ENCODE data around the gene METTL6.
"Not testable (repeated sequence)": the region's sequence is repeated elsewhere in the genome, so short reads cannot be mapped to it uniquely, and the experiment has no call there.

Gene METTL6

GRCh38 chr3:15391007-15391406, 36.3 kb downstream of the METTL6 start:
- H3K27me3 ChIP-seq (ENCODE audit: insufficient read depth, low read depth), result no peaks in the 10 kb centered on the region
- no peak overlapping the region for H2AFZ ChIP-seq (ENCODE audit: low read depth)
- no peaks in the 10 kb centered on the region for H3K36me3 ChIP-seq (ENCODE audit: insufficient read depth)
- TF ChIP-seq CTCF (conservative IDR thresholded peaks at IDR 0.05; ENCODE audit: low read depth, low read length), result no peak
- peaks cover 8% of the 10 kb centered on the region for H3K4me1 ChIP-seq (ENCODE audit: low read depth, poor library complexity, severe bottlenecking)
- no peak overlapping the region for H3K4me3 ChIP-seq (IDR thresholded peaks at IDR 0.05; ENCODE audit: insufficient read depth, low read depth, low read length)
- H3K79me2 ChIP-seq (ENCODE audit: insufficient read depth, low read depth), result no peaks in the 10 kb centered on the region
- no peak overlapping the region for H3K27ac ChIP-seq
- no peaks in the 10 kb centered on the region for H4K20me1 ChIP-seq (ENCODE audit: insufficient read depth)
- no peak overlapping the region for H3K4me2 ChIP-seq
- H3K9ac ChIP-seq, result no peak overlapping the region

DNA sequence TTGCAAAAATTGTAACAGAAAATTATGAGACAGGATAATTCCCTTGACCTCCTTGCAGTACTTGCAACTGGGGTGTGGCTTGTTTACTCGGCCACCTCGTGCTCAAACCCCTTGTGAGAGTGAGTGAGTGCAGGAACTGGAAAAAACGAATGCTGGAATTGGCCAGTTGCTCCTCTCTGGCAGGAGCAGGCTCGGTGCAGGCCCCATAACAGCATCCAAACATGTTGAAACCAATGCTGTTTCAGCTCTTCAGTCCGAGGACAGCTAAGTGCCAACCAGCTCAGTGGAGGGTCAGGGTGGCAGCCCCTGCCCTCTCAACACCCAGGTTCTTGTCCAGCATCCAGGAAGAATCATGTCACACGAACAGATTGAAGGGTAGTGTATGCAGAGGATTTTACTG, 36.9 kb downstream of the METTL6 start:
- no peaks in the 10 kb centered on the region for H3K79me2 ChIP-seq (ENCODE audit: insufficient read depth, low read depth)
- H3K36me3 ChIP-seq (ENCODE audit: insufficient read depth), result no peaks in the 10 kb centered on the region
- peaks cover 14% of the 10 kb centered on the region for H3K4me1 ChIP-seq (ENCODE audit: low read depth, poor library complexity, severe bottlenecking)
- no peak overlapping the region for H3K4me3 ChIP-seq (IDR thresholded peaks at IDR 0.05; ENCODE audit: insufficient read depth, low read depth, low read length)
- no peaks in the 10 kb centered on the region for H4K20me1 ChIP-seq (ENCODE audit: insufficient read depth)
- H3K27ac ChIP-seq, result no peak overlapping the region
- no peaks in the 10 kb centered on the region for H3K27me3 ChIP-seq (ENCODE audit: insufficient read depth, low read depth)
- TF ChIP-seq CTCF (conservative IDR thresholded peaks at IDR 0.05; ENCODE audit: low read depth, low read length), result no peak
- no peak overlapping the region for H3K9ac ChIP-seq
- H2AFZ ChIP-seq (ENCODE audit: low read depth), result no peak overlapping the region
- H3K4me2 ChIP-seq, result no peak overlapping the region

- not testable (repeated sequence) for H3K9ac ChIP-seq; H2AFZ ChIP-seq (ENCODE audit: low read depth); H3K4me3 ChIP-seq (IDR thresholded peaks at IDR 0.05; ENCODE audit: insufficient read depth, low read depth, low read length); H3K27me3 ChIP-seq (ENCODE audit: insufficient read depth, low read depth); H3K36me3 ChIP-seq (ENCODE audit: insufficient read depth); H4K20me1 ChIP-seq (ENCODE audit: insufficient read depth); H3K4me2 ChIP-seq; H3K79me2 ChIP-seq (ENCODE audit: insufficient read depth, low read depth); H3K27ac ChIP-seq
- H3K4me1 ChIP-seq (ENCODE audit: low read depth, poor library complexity, severe bottlenecking), result peaks cover 31% of the 10 kb centered on the region
These were observed 39.0 kb downstream of the METTL6 start for GRCh38 chr3:15388335-15388734.

- H3K36me3 ChIP-seq (ENCODE audit: insufficient read depth), result no peaks in the 10 kb centered on the region
- no peak overlapping the region for H3K27ac ChIP-seq
- peaks cover 31% of the 10 kb centered on the region for H3K4me1 ChIP-seq (ENCODE audit: low read depth, poor library complexity, severe bottlenecking)
- no peak overlapping the region for H2AFZ ChIP-seq (ENCODE audit: low read depth)
- no peaks in the 10 kb centered on the region for H4K20me1 ChIP-seq (ENCODE audit: insufficient read depth)
- no peak overlapping the region for H3K9ac ChIP-seq
- no peaks in the 10 kb centered on the region for H3K79me2 ChIP-seq (ENCODE audit: insufficient read depth, low read depth)
- no peak for TF ChIP-seq CTCF (conservative IDR thresholded peaks at IDR 0.05; ENCODE audit: low read depth, low read length)
- no peak overlapping the region for H3K4me3 ChIP-seq (IDR thresholded peaks at IDR 0.05; ENCODE audit: insufficient read depth, low read depth, low read length)
- no peaks in the 10 kb centered on the region for H3K27me3 ChIP-seq (ENCODE audit: insufficient read depth, low read depth)
- no peak overlapping the region for H3K4me2 ChIP-seq
These were observed 39.6 kb downstream of the METTL6 start for GRCh38 chr3:15387735-15388134.

- H2AFZ ChIP-seq (ENCODE audit: low read depth), result no peak overlapping the region
- no peak overlapping the region for H3K4me2 ChIP-seq
- TF ChIP-seq CTCF (conservative IDR thresholded peaks at IDR 0.05; ENCODE audit: low read depth, low read length), result no peak
- H3K9ac ChIP-seq, result no peak overlapping the region
- H4K20me1 ChIP-seq (ENCODE audit: insufficient read depth), result no peaks in the 10 kb centered on the region
- H3K36me3 ChIP-seq (ENCODE audit: insufficient read depth), result no peaks in the 10 kb centered on the region
- no peaks in the 10 kb centered on the region for H3K27me3 ChIP-seq (ENCODE audit: insufficient read depth, low read depth)
- H3K4me1 ChIP-seq (ENCODE audit: low read depth, poor library complexity, severe bottlenecking), result peaks cover 31% of the 10 kb centered on the region
- H3K4me3 ChIP-seq (IDR thresholded peaks at IDR 0.05; ENCODE audit: insufficient read depth, low read depth, low read length), result no peak overlapping the region
- H3K27ac ChIP-seq, result no peak overlapping the region
- H3K79me2 ChIP-seq (ENCODE audit: insufficient read depth, low read depth), result no peaks in the 10 kb centered on the region
These were observed 40.2 kb downstream of the METTL6 start for GRCh38 chr3:15387171-15387581.

DNA sequence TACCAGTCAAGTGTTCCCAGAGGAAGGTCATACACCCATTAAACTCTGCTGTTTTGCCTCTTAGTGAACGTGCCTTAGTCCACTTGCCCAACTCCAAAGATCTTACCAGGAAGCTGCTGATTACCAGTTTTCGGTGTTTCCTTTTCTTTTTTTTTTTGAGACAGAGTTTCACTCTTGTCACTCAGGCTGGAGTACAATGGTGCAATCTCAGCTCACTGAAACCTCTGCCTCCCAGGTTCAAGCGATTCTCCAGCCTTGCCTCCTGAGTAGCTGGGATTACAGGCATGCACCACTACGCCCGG, 40.7 kb downstream of the METTL6 start:
- H4K20me1 ChIP-seq (ENCODE audit: insufficient read depth); H3K4me3 ChIP-seq (IDR thresholded peaks at IDR 0.05; ENCODE audit: insufficient read depth, low read depth, low read length); H3K79me2 ChIP-seq (ENCODE audit: insufficient read depth, low read depth); H3K36me3 ChIP-seq (ENCODE audit: insufficient read depth); H3K27ac ChIP-seq; H2AFZ ChIP-seq (ENCODE audit: low read depth); H3K4me2 ChIP-seq; H3K9ac ChIP-seq; H3K27me3 ChIP-seq (ENCODE audit: insufficient read depth, low read depth): not testable (repeated sequence)
- peaks cover 31% of the 10 kb centered on the region for H3K4me1 ChIP-seq (ENCODE audit: low read depth, poor library complexity, severe bottlenecking)

Data from KMS-11 (cell line).